Measurements from ENCODE around the gene ZNF546. TPM values are rescaled to one million over a fixed set of nuclear protein-coding genes. Genes with fewer than 3 reads are reported as not detected.
A peak's percentile ranks its signal among the peaks of the same experiment; 100 is the strongest.

ZNF546 gene
- total RNA-seq, 1 experiment from 2014 or later: 1.1 TPM

- TF ChIP-seq CREB1 (CRISPR knock-in tag; IDR thresholded peaks at IDR 0.05) (peak; percentile 19; the same call in 1 of the 2 replicates), E2F1 (CRISPR knock-in tag; IDR thresholded peaks at IDR 0.05) (no peak), ATF6 (CRISPR knock-in tag; IDR thresholded peaks at IDR 0.05) (no peak), E2F5 (CRISPR knock-in tag; IDR thresholded peaks at IDR 0.05) (peak; percentile 86), RORB (CRISPR knock-in tag; IDR thresholded peaks at IDR 0.05) (no peak), ZNF416 (CRISPR knock-in tag; IDR thresholded peaks at IDR 0.05) (0 out of 2 replicates have a peak, but pooled peaks have one; percentile 52), RELA (CRISPR knock-in tag; IDR thresholded peaks at IDR 0.05; ENCODE audit: borderline replicate concordance) (no peak), NR3C1 (CRISPR knock-in tag; conservative IDR thresholded peaks at IDR 0.05; ENCODE audit: low read depth) (no peak), FOXJ3 (CRISPR knock-in tag; IDR thresholded peaks at IDR 0.05; ENCODE audit: borderline replicate concordance) (no peak), ZNF532 (CRISPR knock-in tag; IDR thresholded peaks at IDR 0.05; ENCODE audit: borderline replicate concordance) (no peak), ZBTB21 (CRISPR knock-in tag; IDR thresholded peaks at IDR 0.05; ENCODE audit: borderline replicate concordance) (no peak), ZNF317 (CRISPR knock-in tag; IDR thresholded peaks at IDR 0.05; ENCODE audit: borderline replicate concordance, low read depth) (no peak)
- TF ChIP-seq, protein P1, sequence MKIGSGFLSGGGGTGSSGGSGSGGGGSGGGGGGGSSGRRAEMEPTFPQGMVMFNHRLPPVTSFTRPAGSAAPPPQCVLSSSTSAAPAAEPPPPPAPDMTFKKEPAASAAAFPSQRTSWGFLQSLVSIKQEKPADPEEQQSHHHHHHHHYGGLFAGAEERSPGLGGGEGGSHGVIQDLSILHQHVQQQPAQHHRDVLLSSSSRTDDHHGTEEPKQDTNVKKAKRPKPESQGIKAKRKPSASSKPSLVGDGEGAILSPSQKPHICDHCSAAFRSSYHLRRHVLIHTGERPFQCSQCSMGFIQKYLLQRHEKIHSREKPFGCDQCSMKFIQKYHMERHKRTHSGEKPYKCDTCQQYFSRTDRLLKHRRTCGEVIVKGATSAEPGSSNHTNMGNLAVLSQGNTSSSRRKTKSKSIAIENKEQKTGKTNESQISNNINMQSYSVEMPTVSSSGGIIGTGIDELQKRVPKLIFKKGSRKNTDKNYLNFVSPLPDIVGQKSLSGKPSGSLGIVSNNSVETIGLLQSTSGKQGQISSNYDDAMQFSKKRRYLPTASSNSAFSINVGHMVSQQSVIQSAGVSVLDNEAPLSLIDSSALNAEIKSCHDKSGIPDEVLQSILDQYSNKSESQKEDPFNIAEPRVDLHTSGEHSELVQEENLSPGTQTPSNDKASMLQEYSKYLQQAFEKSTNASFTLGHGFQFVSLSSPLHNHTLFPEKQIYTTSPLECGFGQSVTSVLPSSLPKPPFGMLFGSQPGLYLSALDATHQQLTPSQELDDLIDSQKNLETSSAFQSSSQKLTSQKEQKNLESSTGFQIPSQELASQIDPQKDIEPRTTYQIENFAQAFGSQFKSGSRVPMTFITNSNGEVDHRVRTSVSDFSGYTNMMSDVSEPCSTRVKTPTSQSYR (CRISPR knock-in tag; IDR thresholded peaks at IDR 0.05): no peak
- TF ChIP-seq, protein P2, sequence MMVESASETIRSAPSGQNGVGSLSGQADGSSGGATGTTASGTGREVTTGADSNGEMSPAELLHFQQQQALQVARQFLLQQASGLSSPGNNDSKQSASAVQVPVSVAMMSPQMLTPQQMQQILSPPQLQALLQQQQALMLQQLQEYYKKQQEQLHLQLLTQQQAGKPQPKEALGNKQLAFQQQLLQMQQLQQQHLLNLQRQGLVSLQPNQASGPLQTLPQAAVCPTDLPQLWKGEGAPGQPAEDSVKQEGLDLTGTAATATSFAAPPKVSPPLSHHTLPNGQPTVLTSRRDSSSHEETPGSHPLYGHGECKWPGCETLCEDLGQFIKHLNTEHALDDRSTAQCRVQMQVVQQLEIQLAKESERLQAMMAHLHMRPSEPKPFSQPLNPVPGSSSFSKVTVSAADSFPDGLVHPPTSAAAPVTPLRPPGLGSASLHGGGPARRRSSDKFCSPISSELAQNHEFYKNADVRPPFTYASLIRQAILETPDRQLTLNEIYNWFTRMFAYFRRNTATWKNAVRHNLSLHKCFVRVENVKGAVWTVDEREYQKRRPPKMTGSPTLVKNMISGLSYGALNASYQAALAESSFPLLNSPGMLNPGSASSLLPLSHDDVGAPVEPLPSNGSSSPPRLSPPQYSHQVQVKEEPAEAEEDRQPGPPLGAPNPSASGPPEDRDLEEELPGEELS (CRISPR knock-in tag; IDR thresholded peaks at IDR 0.05): peak; percentile 78; the same call in 1 of the 2 replicates
- TF ChIP-seq, protein P3, sequence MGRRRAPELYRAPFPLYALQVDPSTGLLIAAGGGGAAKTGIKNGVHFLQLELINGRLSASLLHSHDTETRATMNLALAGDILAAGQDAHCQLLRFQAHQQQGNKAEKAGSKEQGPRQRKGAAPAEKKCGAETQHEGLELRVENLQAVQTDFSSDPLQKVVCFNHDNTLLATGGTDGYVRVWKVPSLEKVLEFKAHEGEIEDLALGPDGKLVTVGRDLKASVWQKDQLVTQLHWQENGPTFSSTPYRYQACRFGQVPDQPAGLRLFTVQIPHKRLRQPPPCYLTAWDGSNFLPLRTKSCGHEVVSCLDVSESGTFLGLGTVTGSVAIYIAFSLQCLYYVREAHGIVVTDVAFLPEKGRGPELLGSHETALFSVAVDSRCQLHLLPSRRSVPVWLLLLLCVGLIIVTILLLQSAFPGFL (CRISPR knock-in tag; IDR thresholded peaks at IDR 0.05; ENCODE audit: borderline replicate concordance): no peak
- TF ChIP-seq, protein P4, sequence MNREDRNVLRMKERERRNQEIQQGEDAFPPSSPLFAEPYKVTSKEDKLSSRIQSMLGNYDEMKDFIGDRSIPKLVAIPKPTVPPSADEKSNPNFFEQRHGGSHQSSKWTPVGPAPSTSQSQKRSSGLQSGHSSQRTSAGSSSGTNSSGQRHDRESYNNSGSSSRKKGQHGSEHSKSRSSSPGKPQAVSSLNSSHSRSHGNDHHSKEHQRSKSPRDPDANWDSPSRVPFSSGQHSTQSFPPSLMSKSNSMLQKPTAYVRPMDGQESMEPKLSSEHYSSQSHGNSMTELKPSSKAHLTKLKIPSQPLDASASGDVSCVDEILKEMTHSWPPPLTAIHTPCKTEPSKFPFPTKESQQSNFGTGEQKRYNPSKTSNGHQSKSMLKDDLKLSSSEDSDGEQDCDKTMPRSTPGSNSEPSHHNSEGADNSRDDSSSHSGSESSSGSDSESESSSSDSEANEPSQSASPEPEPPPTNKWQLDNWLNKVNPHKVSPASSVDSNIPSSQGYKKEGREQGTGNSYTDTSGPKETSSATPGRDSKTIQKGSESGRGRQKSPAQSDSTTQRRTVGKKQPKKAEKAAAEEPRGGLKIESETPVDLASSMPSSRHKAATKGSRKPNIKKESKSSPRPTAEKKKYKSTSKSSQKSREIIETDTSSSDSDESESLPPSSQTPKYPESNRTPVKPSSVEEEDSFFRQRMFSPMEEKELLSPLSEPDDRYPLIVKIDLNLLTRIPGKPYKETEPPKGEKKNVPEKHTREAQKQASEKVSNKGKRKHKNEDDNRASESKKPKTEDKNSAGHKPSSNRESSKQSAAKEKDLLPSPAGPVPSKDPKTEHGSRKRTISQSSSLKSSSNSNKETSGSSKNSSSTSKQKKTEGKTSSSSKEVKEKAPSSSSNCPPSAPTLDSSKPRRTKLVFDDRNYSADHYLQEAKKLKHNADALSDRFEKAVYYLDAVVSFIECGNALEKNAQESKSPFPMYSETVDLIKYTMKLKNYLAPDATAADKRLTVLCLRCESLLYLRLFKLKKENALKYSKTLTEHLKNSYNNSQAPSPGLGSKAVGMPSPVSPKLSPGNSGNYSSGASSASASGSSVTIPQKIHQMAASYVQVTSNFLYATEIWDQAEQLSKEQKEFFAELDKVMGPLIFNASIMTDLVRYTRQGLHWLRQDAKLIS (CRISPR knock-in tag; IDR thresholded peaks at IDR 0.05; ENCODE audit: borderline replicate concordance): no peak
Observed at GRCh38 chr19:39970675-39971379, 26.0 kb upstream of the ZNF546 start, which contains the start of gene PSMC4 (continued).

All from WTC11 (cell line).